Measurements from ENCODE around the gene RAB5A.

- TF ChIP-seq, protein P1, sequence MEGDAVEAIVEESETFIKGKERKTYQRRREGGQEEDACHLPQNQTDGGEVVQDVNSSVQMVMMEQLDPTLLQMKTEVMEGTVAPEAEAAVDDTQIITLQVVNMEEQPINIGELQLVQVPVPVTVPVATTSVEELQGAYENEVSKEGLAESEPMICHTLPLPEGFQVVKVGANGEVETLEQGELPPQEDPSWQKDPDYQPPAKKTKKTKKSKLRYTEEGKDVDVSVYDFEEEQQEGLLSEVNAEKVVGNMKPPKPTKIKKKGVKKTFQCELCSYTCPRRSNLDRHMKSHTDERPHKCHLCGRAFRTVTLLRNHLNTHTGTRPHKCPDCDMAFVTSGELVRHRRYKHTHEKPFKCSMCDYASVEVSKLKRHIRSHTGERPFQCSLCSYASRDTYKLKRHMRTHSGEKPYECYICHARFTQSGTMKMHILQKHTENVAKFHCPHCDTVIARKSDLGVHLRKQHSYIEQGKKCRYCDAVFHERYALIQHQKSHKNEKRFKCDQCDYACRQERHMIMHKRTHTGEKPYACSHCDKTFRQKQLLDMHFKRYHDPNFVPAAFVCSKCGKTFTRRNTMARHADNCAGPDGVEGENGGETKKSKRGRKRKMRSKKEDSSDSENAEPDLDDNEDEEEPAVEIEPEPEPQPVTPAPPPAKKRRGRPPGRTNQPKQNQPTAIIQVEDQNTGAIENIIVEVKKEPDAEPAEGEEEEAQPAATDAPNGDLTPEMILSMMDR (IDR thresholded peaks at IDR 0.05), result no peak
- TF ChIP-seq POLR2A (IDR thresholded peaks at IDR 0.05) (no peak), POLR2AphosphoS5 (IDR thresholded peaks at IDR 0.05) (no peak), EP300 (IDR thresholded peaks at IDR 0.05) (no peak)
These were observed 20.9 kb downstream of the RAB5A start for GRCh38 chr3:19967812-19968211.

All from upper lobe of left lung (tissue), 4 donors.